Stimulated activated CD4-positive, alpha-beta T cell treated with anti-CD3 and anti-CD28 coated beads, Interleukin-15, amount 100 ng/mL, for 1 hour (primary cell): ENCODE measurements around the gene REN.

Experiments used
- DNase-seq, 2 donors: peaks; one replicate each; pipeline ENCODE4 v3.0.0-alpha.2; 2020; ENCODE audit warnings: low read depth in 1 of 2, low spot score in 1 of 2

The REN gene

GRCh38 chr1:204134103-204134502 is 32.0 kb downstream of the REN start:
- DNase-seq = no peak

GRCh38 chr1:204132718-204133117 is 33.4 kb downstream of the REN start:
- no peak for DNase-seq

GRCh38 chr1:204131978-204132377 is 34.2 kb downstream of the REN start:
- no peak for DNase-seq

- DNase-seq = no peak
Observed at GRCh38 chr1:204130981-204131892, 34.9 kb downstream of the REN start.

- DNase-seq = no peak
Observed at GRCh38 chr1:204130178-204130577, 36.0 kb downstream of the REN start.

- peak; percentile 11 to 46 for DNase-seq
Observed at GRCh38 chr1:204128964-204129896, 36.9 kb downstream of the REN start.

GRCh38 chr1:204128464-204128963 is 37.6 kb downstream of the REN start:
- no peak for DNase-seq

- no peak for DNase-seq
Observed at GRCh38 chr1:204127597-204128242, 38.4 kb downstream of the REN start.

GRCh38 chr1:204126956-204127355 is 39.2 kb downstream of the REN start:
- no peak for DNase-seq

- no peak for DNase-seq
Observed at GRCh38 chr1:204126386-204126785, 39.8 kb downstream of the REN start.

- no peak for DNase-seq
Observed at GRCh38 chr1:204125759-204126351, 40.3 kb downstream of the REN start.

GRCh38 chr1:204124639-204125038 is 41.5 kb downstream of the REN start:
- DNase-seq = no peak

GRCh38 chr1:204123376-204123775 is 42.8 kb downstream of the REN start:
- DNase-seq = no peak

GRCh38 chr1:204121840-204122555 is 44.1 kb downstream of the REN start:
- DNase-seq = no peak

GRCh38 chr1:204116539-204116938 is 49.6 kb downstream of the REN start:
- no peak for DNase-seq

- no peak for DNase-seq
Observed at GRCh38 chr1:204115116-204115515, 51.0 kb downstream of the REN start.

- no peak for DNase-seq
Observed at GRCh38 chr1:204114606-204115005, 51.5 kb downstream of the REN start.

GRCh38 chr1:204113896-204114295 is 52.2 kb downstream of the REN start:
- no peak for DNase-seq

GRCh38 chr1:204112876-204113730 is 53.0 kb downstream of the REN start:
- no peak for DNase-seq
